Smooth muscle cell (in vitro differentiated cells): Measurements from ENCODE around the gene IL17A. TPM values are rescaled to one million over a fixed set of nuclear protein-coding genes. Genes with fewer than 3 reads are reported as not detected.

Experiments used
- DNase-seq: peaks from one replicate; lab custom pipeline; 2025; ENCODE audit not compliant: unreplicated experiment; lab: John Stamatoyannopoulos, UW
- H2AFZ ChIP-seq: fragments of 200-600 bp; sonication (generic); 2 replicates; pipeline ENCODE4 v1.6.0; 2016; ENCODE audit warnings: antibody characterized with exemption, low read depth, mild to moderate bottlenecking
- H3F3A ChIP-seq: fragments of 200-600 bp; sonication (generic); 2 replicates; pipeline ENCODE4 v1.6.0; 2017; ENCODE audit warnings: antibody characterized with exemption, low read depth
- H3K27ac ChIP-seq: fragments of 200-600 bp; sonication (generic); 2 replicates; pipeline ENCODE4 v1.5.1; 2016; ENCODE audit warnings: low read depth, mild to moderate bottlenecking
- H3K27me3 ChIP-seq: fragments of 200-600 bp; sonication (generic); 2 replicates; pipeline ENCODE4 v1.6.1; 2016; ENCODE audit warnings: low read depth, mild to moderate bottlenecking
- H3K36me3 ChIP-seq: fragments of 200-600 bp; sonication (generic); 2 replicates; pipeline ENCODE4 v1.5.1; 2016; ENCODE audit warnings: low read depth
- H3K4me1 ChIP-seq: fragments of 200-600 bp; sonication (generic); 2 replicates; pipeline ENCODE4 v1.5.1; 2016; ENCODE audit warnings: low read depth
- H3K4me2 ChIP-seq: fragments of 200-600 bp; sonication (generic); 2 replicates; pipeline ENCODE4 v1.6.0; 2016; ENCODE audit warnings: mild to moderate bottlenecking
- H3K4me3 ChIP-seq: fragments of 200-600 bp; sonication (generic); 2 replicates; pipeline ENCODE4 v1.5.1; 2016; ENCODE audit warnings: mild to moderate bottlenecking
- H3K79me2 ChIP-seq: fragments of 200-600 bp; sonication (generic); 2 replicates; pipeline ENCODE4 v1.6.0; 2016; ENCODE audit warnings: low read depth, mild to moderate bottlenecking
- H3K9ac ChIP-seq: fragments of 200-600 bp; sonication (generic); 2 replicates; pipeline ENCODE4 v1.6.0; 2016; ENCODE audit warnings: low read depth
- H3K9me3 ChIP-seq: fragments of 200-600 bp; sonication (generic); replicated peaks from 2 replicates; pipeline ENCODE4 v1.5.1; 2016; ENCODE audit warnings: low read depth
- H4K20me1 ChIP-seq: fragments of 200-600 bp; sonication (generic); 2 replicates; pipeline ENCODE4 v1.6.0; 2016; ENCODE audit warnings: low read depth
- CTCF ChIP-seq: fragments of 200-600 bp; sonication (generic); IDR thresholded peaks from 2 replicates; pipeline ENCODE4 v1.5.1; 2017; ENCODE audit warnings: borderline replicate concordance, mild to moderate bottlenecking, antibody characterized with exemption; ENCODE audit not compliant: insufficient read depth, poor library complexity, severe bottlenecking
- WGBS: methylation state at CpG from one replicate; pipeline ENCODE4 v1.1.7; 2016; ENCODE audit warnings: low lambda C conversion rate; 5-methylcytosine and 5-hydroxymethylcytosine counted together
- polyA plus RNA-seq: library from polyadenylated mRNA; unstranded; fragments of >200 nt; fragmentation: Nextera tagmentation; extraction: Ambion mirVana; gene quantifications from 2 replicates; pipeline ENCODE4 v1.2.1, GENCODE V29; 2016
- total RNA-seq: library from RNA; depleted of rRNA; stranded (reverse); fragments of >200 nt; gene quantifications from 2 replicates; pipeline ENCODE4 v1.2.3, GENCODE V29; 2014

Gene IL17A
- total and polyA plus RNA-seq, 2 experiments from 2014 or later, result not detected

DNA sequence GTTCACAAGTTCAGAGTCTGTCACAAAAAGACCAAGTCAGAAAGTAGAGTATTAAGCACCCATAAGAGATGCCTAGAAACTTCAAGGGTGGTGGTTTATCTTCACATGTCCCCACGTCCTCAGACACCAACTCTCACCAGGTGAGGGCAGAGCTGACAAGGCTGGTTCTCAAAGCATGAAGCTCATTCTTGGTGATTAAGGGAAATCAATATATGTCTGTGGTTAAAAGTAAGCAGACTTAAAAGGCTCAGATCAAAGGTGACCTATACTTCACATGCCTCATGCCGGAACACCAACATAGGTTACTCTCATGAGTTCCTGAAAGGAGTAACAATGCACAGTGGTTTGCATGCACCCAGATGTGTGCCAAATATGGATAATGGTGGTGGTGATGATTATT, 27.0 kb downstream of the IL17A start:
- no peak for TF ChIP-seq CTCF
- Histone ChIP-seq H3F3A (no peaks in the 10 kb centered on the region), H2AFZ (no peak overlapping the region), H3K4me3 (no peak overlapping the region), H3K79me2 (no peaks in the 10 kb centered on the region), H3K27ac (no peak overlapping the region), H3K27me3 (no peaks in the 10 kb centered on the region), H4K20me1 (no peaks in the 10 kb centered on the region), H3K9ac (no peak overlapping the region), H3K4me1 (no peaks in the 10 kb centered on the region), H3K9me3 (no peaks in the 10 kb centered on the region), H3K36me3 (no peaks in the 10 kb centered on the region), H3K4me2 (no peak overlapping the region)
- DNase-seq, result no peak
- WGBS, result 74% methylated on average over 2 of the region's 2 CpGs

GRCh38 chr6:52215787-52216186, 29.6 kb downstream of the IL17A start:
- Histone ChIP-seq H3K36me3 (no peaks in the 10 kb centered on the region), H3K4me3 (no peak overlapping the region), H3K27ac (no peak overlapping the region), H3K4me1 (no peaks in the 10 kb centered on the region), H3K9me3 (no peaks in the 10 kb centered on the region), H3K4me2 (no peak overlapping the region), H3K79me2 (no peaks in the 10 kb centered on the region), H4K20me1 (no peaks in the 10 kb centered on the region), H3K9ac (no peak overlapping the region), H3F3A (no peaks in the 10 kb centered on the region), H3K27me3 (peaks cover 8% of the 10 kb centered on the region), H2AFZ (no peak overlapping the region)
- no peak for TF ChIP-seq CTCF
- DNase-seq, result no peak

GRCh38 chr6:52216932-52217575, 30.9 kb downstream of the IL17A start:
- H4K20me1 ChIP-seq, result no peaks in the 10 kb centered on the region
- H3K9me3 ChIP-seq, result no peaks in the 10 kb centered on the region
- TF ChIP-seq CTCF, result no peak
- no peak overlapping the region for H3K4me2 ChIP-seq
- H3K9ac ChIP-seq, result no peak overlapping the region
- no peak overlapping the region for H2AFZ ChIP-seq
- H3K4me3 ChIP-seq, result no peak overlapping the region
- no peak overlapping the region for H3K27ac ChIP-seq
- DNase-seq, result no peak
- H3F3A ChIP-seq, result no peaks in the 10 kb centered on the region
- H3K36me3 ChIP-seq, result no peaks in the 10 kb centered on the region
- 88% methylated on average over 5 of the region's 5 CpGs for WGBS
- no peaks in the 10 kb centered on the region for H3K4me1 ChIP-seq
- no peaks in the 10 kb centered on the region for H3K79me2 ChIP-seq
- peaks cover 8% of the 10 kb centered on the region for H3K27me3 ChIP-seq

GRCh38 chr6:52217761-52218160, 31.6 kb downstream of the IL17A start:
- H3K27ac ChIP-seq, result no peak overlapping the region
- WGBS, result 81% methylated on average over 2 of the region's 2 CpGs

More at GRCh38 chr6:52217761-52218160, 31.6 kb downstream of the IL17A start:
- Histone ChIP-seq H3K4me3 (no peak overlapping the region), H3K4me2 (no peak overlapping the region), H4K20me1 (no peaks in the 10 kb centered on the region), H2AFZ (no peak overlapping the region), H3K4me1 (no peaks in the 10 kb centered on the region), H3K27me3 (peaks cover 8% of the 10 kb centered on the region), H3K9ac (no peak overlapping the region), H3K9me3 (no peaks in the 10 kb centered on the region), H3K79me2 (no peaks in the 10 kb centered on the region), H3K36me3 (no peaks in the 10 kb centered on the region), H3F3A (no peaks in the 10 kb centered on the region)
- TF ChIP-seq CTCF, result no peak
- DNase-seq, result no peak
